GM21786 (cell line): Measurements from ENCODE around the gene PYHIN1.
A peak's percentile ranks its signal among the peaks of the same experiment; 100 is the strongest.
"Not testable (repeated sequence)": the region's sequence is repeated elsewhere in the genome, so short reads cannot be mapped to it uniquely, and the experiment has no call there.

Experiments
- ATAC-seq: cut with Tn5 transposase; IDR thresholded peaks from one replicate; pipeline ENCODE4 v1.9.1; 2021; ENCODE audit not compliant: unreplicated experiment

Gene PYHIN1

DNA sequence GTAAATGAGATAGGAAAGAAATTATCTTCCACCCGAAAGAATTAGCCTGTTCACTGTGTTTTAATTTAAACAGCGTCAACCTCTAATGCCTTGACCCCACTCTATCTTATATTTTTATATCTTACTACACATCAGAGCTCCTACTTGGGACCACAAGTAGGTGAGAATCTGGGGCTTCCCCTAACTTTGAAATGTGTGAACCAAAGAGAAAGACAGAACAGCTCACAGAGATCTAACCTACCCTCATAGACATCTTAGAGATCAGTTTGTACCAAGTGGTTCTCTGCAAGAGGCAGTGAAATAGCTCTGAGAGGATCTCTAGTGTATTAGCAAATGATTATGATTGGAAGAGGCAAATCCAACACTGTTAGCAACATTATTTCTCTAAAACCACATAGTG, 47.4 kb downstream of the PYHIN1 start:
- ATAC-seq: no peak

DNA sequence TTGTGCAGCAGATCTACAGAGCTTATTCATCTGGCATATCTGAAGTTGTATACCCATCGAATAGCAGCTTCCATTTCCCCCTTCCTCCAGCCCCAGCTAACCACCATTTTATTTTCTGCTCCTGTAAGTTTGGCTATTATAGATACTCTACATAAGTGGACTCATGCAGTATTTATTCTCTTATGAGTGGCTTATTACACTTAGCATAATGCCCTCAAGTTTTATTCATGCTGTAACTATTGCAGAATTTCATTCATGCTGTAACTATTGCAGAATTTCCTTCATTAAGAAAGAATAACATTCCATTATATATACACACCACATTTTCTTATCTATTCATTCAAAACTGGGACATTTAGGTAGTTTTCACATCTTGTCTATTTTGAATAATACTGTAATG, 47.9 kb downstream of the PYHIN1 start:
- ATAC-seq: no peak

GRCh38 chr1:158983235-158983634, 51.9 kb downstream of the PYHIN1 start:
- no peak for ATAC-seq

- no peak for ATAC-seq
These were observed 53.0 kb downstream of the PYHIN1 start for GRCh38 chr1:158984386-158984785.

DNA sequence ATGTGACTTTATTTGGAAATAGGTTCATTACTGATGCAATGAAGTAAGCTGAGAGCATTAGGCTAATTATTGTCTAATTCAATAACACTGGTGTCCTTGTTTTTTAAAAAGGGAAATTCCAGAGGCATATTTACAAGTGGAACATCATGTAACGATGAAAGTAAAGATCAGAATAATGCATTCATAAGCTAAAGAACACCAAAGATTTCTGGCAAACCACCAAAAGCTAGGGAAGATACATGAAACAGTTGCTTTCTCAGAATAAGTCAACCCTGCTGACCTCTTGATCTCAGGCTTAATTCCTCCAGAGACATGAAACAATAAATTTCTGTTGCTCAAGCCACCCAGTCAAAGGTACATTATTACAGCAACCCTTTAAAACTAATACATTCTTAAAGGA, 58.1 kb downstream of the PYHIN1 start:
- no peak for ATAC-seq

DNA sequence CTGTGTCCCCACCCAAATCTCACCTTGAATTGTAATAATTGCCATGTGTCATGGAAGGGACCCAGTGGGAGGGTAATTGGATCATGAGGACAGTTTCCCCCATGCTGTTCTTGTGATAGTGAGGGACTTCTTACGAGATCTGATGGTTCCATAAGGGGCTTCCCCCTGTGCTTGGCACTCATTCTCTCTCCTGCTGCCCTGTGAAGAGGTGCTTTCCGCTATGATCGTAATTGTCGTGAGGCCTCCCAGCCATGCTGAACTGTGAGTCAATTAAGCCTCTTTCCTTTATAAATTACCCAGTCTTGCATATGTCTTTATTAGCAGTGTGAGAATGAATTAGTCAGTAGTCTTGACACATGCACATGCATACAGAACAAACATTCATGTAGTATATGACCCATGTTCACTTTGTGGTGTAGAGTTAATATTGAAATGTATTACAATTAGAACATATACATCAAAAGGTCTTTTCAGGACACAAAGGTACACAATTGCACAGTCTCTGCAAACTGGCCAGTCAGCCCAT, 61.5 kb downstream of the PYHIN1 start:
- no peak for ATAC-seq

DNA sequence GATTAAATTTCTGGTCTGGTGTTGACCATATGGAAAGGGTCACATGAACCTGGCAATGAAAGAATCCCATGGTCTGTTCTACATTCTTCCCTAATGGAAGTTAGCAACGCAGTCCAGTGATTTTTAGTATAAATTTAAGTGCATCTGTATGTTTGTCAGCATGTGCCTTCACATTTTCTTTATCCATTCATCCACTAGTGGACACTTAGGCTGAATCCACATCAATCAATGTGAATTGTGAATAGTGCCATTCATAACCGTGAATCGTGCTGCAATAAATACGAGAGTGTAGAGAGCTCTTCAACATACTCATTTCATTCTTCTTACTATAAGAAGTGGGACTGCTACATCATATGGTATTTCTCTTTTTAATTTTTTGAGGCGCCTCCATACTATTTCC, 65.6 kb downstream of the PYHIN1 start:
- no peak for ATAC-seq

- ATAC-seq: peak; percentile 25
These were observed 66.9 kb downstream of the PYHIN1 start for GRCh38 chr1:158998037-158998780.

DNA sequence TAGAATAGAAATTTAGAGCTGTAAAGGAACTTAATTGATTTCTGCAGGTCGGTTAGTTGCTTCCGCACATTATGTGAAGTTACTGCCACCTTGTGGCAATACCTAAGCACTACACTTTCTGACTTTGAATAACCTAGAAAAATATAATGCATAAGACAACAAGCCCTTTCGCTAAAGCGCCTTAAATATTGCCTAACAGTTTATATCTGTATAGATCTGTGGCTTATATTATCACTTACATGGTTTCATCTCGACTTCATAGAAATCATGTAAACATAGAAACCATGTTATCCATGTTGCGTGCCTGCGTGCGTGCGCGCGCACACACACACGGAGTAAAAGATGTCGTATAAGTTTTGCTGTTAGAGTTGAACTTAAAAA, 67.4 kb downstream of the PYHIN1 start:
- ATAC-seq: peak; percentile 35

- ATAC-seq: no peak
These were observed 68.1 kb downstream of the PYHIN1 start for GRCh38 chr1:158999316-159000069.

DNA sequence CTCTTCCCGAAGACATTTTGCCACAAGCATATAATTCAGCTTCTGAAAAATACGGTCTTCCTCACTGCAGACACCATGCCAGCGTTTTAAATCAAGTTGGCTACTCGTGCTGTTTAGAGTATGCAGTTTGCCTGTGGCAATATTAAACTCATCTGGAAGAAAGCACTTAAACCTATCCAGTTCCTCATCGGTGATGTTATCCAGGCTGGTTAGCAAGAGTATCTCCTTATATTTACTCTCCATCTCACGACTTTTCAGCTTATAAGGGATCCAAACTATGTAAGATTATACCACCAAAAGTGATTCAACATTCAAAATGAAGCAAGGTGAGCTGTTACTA, 68.7 kb downstream of the PYHIN1 start:
- ATAC-seq: no peak

GRCh38 chr1:159000625-159001024, 69.3 kb downstream of the PYHIN1 start:
- no peak for ATAC-seq

- ATAC-seq: no peak
These were observed 73.8 kb downstream of the PYHIN1 start for GRCh38 chr1:159005161-159005560.

DNA sequence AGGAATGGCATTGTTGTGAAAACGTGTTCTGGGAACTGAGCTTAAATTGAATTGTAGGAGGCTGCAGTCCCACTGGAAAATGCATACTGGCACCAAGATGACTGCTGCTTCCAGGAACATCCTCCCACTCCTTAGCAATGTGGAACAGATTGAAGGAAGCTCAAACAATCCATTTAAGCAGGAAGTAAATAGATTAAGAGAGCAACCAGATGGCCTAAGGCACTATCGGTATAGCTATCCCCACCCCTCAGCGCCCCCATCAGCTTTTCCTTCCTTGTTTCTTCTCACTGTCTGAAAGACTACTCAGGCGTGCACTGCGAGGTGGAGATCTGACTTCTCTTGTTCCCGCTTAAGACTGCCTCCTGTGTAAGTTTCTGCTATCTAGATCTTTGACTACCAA, 74.3 kb downstream of the PYHIN1 start:
- no peak for ATAC-seq

GRCh38 chr1:159006210-159006807, 75.0 kb downstream of the PYHIN1 start:
- ATAC-seq: not testable (repeated sequence)

GRCh38 chr1:159007726-159008125, 76.4 kb downstream of the PYHIN1 start:
- ATAC-seq: no peak

GRCh38 chr1:159008744-159009188, 77.4 kb downstream of the PYHIN1 start:
- ATAC-seq: peak; percentile 73

DNA sequence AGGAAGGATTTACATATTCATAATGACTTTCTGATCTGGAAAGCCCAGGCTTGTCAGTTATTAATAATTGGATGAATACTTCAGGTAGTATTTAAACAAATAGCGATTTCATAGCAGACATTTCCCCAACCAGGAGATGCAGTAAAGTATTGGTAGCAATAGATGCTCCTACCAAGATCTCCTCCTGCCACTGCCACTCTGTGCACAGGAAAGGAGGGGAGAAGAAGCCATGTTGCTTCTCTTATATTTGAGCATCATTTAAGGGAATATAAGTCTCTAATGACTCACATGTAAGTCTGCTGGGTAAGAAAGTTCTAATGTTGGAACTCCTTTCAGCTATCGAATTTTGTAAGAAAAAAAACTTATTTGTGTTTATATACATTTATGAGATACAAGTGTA, 77.9 kb downstream of the PYHIN1 start:
- no peak for ATAC-seq

GRCh38 chr1:159009704-159010361, 78.5 kb downstream of the PYHIN1 start, which contains the start of gene IFI16:
Gene IFI16, plus strand, starts transcription at chr1:159009907. Its CDS starts 4,774 bp downstream, at chr1:159014681.
- ATAC-seq: peak; percentile 65

GRCh38 chr1:159010391-159010790, 79.0 kb downstream of the PYHIN1 start:
- ATAC-seq: no peak

DNA sequence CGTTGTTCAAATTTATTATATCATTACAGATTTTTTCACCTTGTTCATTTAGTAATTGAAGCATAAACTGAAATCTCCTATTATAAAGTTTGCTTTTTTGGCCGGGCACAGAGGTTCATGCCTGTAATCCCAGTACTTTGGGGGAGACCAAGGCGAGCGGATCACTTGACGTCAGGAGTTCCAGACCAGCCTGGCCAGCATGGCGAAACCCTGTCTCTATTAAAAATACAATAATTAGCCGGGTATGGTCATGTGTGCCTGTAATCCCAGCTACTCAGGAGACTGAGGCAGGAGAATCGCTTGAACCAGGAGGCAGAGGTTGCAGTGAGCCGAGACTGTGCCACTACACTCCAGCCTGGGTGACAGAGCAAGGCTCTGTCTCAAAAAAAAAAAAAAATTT, 79.6 kb downstream of the PYHIN1 start:
- not testable (repeated sequence) for ATAC-seq
